Smooth muscle cell (in vitro differentiated cells): ENCODE data around the gene WWOX. TPM values are rescaled to one million over a fixed set of nuclear protein-coding genes. Genes with fewer than 3 reads are reported as not detected.

Source experiments
- DNase-seq: peaks from one replicate; lab custom pipeline; 2025; ENCODE audit not compliant: unreplicated experiment; lab: John Stamatoyannopoulos, UW
- H2AFZ ChIP-seq: fragments of 200-600 bp; sonication (generic); 2 replicates; pipeline ENCODE4 v1.6.0; 2016; ENCODE audit warnings: antibody characterized with exemption, low read depth, mild to moderate bottlenecking
- H3F3A ChIP-seq: fragments of 200-600 bp; sonication (generic); 2 replicates; pipeline ENCODE4 v1.6.0; 2017; ENCODE audit warnings: antibody characterized with exemption, low read depth
- H3K27ac ChIP-seq: fragments of 200-600 bp; sonication (generic); 2 replicates; pipeline ENCODE4 v1.5.1; 2016; ENCODE audit warnings: low read depth, mild to moderate bottlenecking
- H3K27me3 ChIP-seq: fragments of 200-600 bp; sonication (generic); 2 replicates; pipeline ENCODE4 v1.6.1; 2016; ENCODE audit warnings: low read depth, mild to moderate bottlenecking
- H3K36me3 ChIP-seq: fragments of 200-600 bp; sonication (generic); 2 replicates; pipeline ENCODE4 v1.5.1; 2016; ENCODE audit warnings: low read depth
- H3K4me1 ChIP-seq: fragments of 200-600 bp; sonication (generic); 2 replicates; pipeline ENCODE4 v1.5.1; 2016; ENCODE audit warnings: low read depth
- H3K4me2 ChIP-seq: fragments of 200-600 bp; sonication (generic); 2 replicates; pipeline ENCODE4 v1.6.0; 2016; ENCODE audit warnings: mild to moderate bottlenecking
- H3K4me3 ChIP-seq: fragments of 200-600 bp; sonication (generic); 2 replicates; pipeline ENCODE4 v1.5.1; 2016; ENCODE audit warnings: mild to moderate bottlenecking
- H3K79me2 ChIP-seq: fragments of 200-600 bp; sonication (generic); 2 replicates; pipeline ENCODE4 v1.6.0; 2016; ENCODE audit warnings: low read depth, mild to moderate bottlenecking
- H3K9ac ChIP-seq: fragments of 200-600 bp; sonication (generic); 2 replicates; pipeline ENCODE4 v1.6.0; 2016; ENCODE audit warnings: low read depth
- H3K9me3 ChIP-seq: fragments of 200-600 bp; sonication (generic); replicated peaks from 2 replicates; pipeline ENCODE4 v1.5.1; 2016; ENCODE audit warnings: low read depth
- H4K20me1 ChIP-seq: fragments of 200-600 bp; sonication (generic); 2 replicates; pipeline ENCODE4 v1.6.0; 2016; ENCODE audit warnings: low read depth
- WGBS: methylation state at CpG from one replicate; pipeline ENCODE4 v1.1.7; 2016; ENCODE audit warnings: low lambda C conversion rate; 5-methylcytosine and 5-hydroxymethylcytosine counted together
- polyA plus RNA-seq: library from polyadenylated mRNA; unstranded; fragments of >200 nt; fragmentation: Nextera tagmentation; extraction: Ambion mirVana; gene quantifications from 2 replicates; pipeline ENCODE4 v1.2.1, GENCODE V29; 2016
- total RNA-seq: library from RNA; depleted of rRNA; stranded (reverse); fragments of >200 nt; gene quantifications from 2 replicates; pipeline ENCODE4 v1.2.3, GENCODE V29; 2014
- TF ChIP-seq, protein P1 (sequence below): fragments of 200-600 bp; sonication (generic); IDR thresholded peaks from 2 replicates; pipeline ENCODE4 v1.5.1; 2017; ENCODE audit warnings: borderline replicate concordance, mild to moderate bottlenecking, antibody characterized with exemption; ENCODE audit not compliant: insufficient read depth, poor library complexity, severe bottlenecking

Gene WWOX
- total and polyA plus RNA-seq, 2 experiments from 2014 or later: 7.5 to 14.0 TPM

DNA sequence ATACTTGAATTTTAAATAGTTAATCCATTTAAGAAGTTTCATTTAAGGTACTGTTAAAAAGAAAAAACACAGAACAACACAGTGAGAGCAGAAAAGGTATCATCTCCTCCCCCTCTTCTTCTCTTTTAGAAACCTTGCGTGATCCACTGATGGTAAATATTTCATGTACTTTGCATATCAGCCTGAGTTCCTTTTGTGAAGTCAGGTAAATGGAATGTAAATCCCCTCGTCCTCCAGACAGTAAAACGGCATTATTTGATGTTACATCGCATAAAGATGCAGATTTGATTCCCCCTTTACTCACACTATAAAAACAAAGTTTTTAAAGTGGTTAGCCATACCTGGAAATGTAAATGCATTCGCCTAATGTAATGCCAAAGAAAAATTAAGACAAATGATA, 234.4 kb downstream of the WWOX start:
- Histone ChIP-seq H3F3A (no peaks in the 10 kb centered on the region), H3K79me2 (no peaks in the 10 kb centered on the region), H3K27ac (no peak overlapping the region), H3K9me3 (no peaks in the 10 kb centered on the region), H2AFZ (no peak overlapping the region), H3K27me3 (no peaks in the 10 kb centered on the region), H3K4me2 (no peak overlapping the region), H3K9ac (no peak overlapping the region), H3K36me3 (no peaks in the 10 kb centered on the region), H3K4me1 (no peaks in the 10 kb centered on the region), H3K4me3 (no peak overlapping the region), H4K20me1 (no peaks in the 10 kb centered on the region)
- no peak for DNase-seq
- 65% methylated on average over 5 of the region's 5 CpGs for WGBS
- TF ChIP-seq, protein P1, sequence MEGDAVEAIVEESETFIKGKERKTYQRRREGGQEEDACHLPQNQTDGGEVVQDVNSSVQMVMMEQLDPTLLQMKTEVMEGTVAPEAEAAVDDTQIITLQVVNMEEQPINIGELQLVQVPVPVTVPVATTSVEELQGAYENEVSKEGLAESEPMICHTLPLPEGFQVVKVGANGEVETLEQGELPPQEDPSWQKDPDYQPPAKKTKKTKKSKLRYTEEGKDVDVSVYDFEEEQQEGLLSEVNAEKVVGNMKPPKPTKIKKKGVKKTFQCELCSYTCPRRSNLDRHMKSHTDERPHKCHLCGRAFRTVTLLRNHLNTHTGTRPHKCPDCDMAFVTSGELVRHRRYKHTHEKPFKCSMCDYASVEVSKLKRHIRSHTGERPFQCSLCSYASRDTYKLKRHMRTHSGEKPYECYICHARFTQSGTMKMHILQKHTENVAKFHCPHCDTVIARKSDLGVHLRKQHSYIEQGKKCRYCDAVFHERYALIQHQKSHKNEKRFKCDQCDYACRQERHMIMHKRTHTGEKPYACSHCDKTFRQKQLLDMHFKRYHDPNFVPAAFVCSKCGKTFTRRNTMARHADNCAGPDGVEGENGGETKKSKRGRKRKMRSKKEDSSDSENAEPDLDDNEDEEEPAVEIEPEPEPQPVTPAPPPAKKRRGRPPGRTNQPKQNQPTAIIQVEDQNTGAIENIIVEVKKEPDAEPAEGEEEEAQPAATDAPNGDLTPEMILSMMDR: no peak

DNA sequence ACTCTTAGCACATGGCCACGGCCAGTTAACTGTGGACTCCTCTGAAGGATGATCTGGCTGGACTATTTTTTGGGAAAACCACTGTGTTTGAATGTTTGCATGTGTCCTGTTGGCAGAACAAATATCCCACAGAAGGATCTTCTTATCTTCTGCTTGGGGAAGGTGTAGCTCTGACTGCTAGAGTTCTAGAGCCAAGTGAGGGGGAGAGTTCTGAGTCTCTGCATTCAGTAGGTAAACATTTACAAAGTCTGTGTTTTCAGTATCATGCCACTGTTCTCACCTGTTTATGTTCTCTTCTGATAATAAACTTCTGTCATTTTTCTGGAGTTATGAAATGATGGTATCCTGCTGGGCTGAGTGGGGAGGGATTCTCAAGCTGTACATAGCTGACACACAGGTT, 241.1 kb downstream of the WWOX start:
- Histone ChIP-seq H3K4me2 (no peak overlapping the region), H3K4me3 (no peak overlapping the region), H3K27me3 (no peaks in the 10 kb centered on the region), H3K27ac (no peak overlapping the region), H3K79me2 (no peaks in the 10 kb centered on the region), H3K36me3 (no peaks in the 10 kb centered on the region), H2AFZ (no peak overlapping the region), H4K20me1 (no peaks in the 10 kb centered on the region), H3F3A (no peaks in the 10 kb centered on the region), H3K9ac (no peak overlapping the region), H3K4me1 (no peaks in the 10 kb centered on the region), H3K9me3 (no peaks in the 10 kb centered on the region)
- TF ChIP-seq, protein P1: no peak
- WGBS: 91% methylated on average over 1 of the region's 1 CpG
- DNase-seq: no peak

DNA sequence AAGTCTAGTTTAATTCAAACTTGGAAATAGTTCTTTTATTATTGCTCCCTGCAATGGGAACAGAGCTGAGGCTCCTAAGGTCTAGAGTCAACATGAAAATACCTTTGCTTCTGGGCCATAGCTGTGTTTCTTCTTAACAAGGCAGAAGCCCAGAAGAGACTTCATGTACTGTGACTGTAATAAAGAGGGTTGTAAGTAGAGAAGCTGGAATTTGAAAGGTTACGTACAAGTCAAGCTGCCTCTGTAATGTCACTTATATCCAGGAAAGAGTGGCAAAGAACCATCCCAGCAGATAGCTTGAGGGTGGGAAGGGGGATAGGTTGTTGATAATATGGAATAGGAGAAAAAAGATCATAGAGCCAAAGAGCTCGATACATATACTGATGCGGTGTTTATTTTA, 248.6 kb downstream of the WWOX start:
- 94% methylated on average over 3 of the region's 3 CpGs for WGBS

DNA sequence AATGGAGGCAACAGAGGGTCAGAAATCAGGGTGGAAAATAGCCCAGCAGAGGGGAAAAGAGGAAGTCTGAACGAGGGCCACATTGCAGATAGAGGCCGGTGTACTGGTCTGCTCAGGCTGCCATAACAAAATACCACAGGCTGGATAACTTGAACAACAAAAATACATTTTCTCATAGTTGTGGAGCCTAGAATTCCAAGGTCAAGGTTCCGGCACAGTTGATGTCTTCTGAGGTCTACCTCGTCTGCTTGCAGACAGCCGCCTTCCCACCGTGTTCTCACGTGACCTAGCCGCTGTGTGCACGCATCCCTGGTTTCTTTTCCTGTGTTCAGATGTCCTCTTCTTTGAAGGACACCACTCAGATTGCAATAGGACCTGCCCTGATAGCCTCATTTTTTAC, 249.4 kb downstream of the WWOX start:
- Histone ChIP-seq H3F3A (no peaks in the 10 kb centered on the region), H3K36me3 (no peaks in the 10 kb centered on the region), H2AFZ (no peak overlapping the region), H3K4me1 (no peaks in the 10 kb centered on the region), H3K9me3 (no peaks in the 10 kb centered on the region), H3K79me2 (no peaks in the 10 kb centered on the region), H3K27me3 (no peaks in the 10 kb centered on the region), H3K4me3 (no peak overlapping the region), H3K27ac (no peak overlapping the region), H3K9ac (no peak overlapping the region), H4K20me1 (no peaks in the 10 kb centered on the region), H3K4me2 (no peak overlapping the region)
- WGBS: 93% methylated on average over 9 of the region's 9 CpGs
- TF ChIP-seq, protein P1: no peak
- DNase-seq: no peak

More for the DNA sequence above, 248.6 kb downstream of the WWOX start:
- H3K27me3 ChIP-seq: no peaks in the 10 kb centered on the region
- H3K4me1 ChIP-seq: no peaks in the 10 kb centered on the region
- H4K20me1 ChIP-seq: no peaks in the 10 kb centered on the region
- H3F3A ChIP-seq: no peaks in the 10 kb centered on the region
- H3K4me3 ChIP-seq: no peak overlapping the region
- no peak overlapping the region for H3K4me2 ChIP-seq
- H3K27ac ChIP-seq: no peak overlapping the region
- no peaks in the 10 kb centered on the region for H3K9me3 ChIP-seq
- TF ChIP-seq, protein P1: no peak
- H3K36me3 ChIP-seq: no peaks in the 10 kb centered on the region
- H2AFZ ChIP-seq: no peak overlapping the region
- H3K79me2 ChIP-seq: no peaks in the 10 kb centered on the region
- DNase-seq: no peak
- H3K9ac ChIP-seq: no peak overlapping the region
